ENCODE results near the gene CFAP298. TPM values are rescaled to one million over a fixed set of nuclear protein-coding genes. Genes with fewer than 3 reads are reported as not detected.

Gene CFAP298, protein sequence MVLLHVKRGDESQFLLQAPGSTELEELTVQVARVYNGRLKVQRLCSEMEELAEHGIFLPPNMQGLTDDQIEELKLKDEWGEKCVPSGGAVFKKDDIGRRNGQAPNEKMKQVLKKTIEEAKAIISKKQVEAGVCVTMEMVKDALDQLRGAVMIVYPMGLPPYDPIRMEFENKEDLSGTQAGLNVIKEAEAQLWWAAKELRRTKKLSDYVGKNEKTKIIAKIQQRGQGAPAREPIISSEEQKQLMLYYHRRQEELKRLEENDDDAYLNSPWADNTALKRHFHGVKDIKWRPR
- total RNA-seq (2022; extraction: Qiagen RNA extraction; ENCODE audit: low read depth), result 26.5 to 33.4 TPM (median 30.9 TPM) in 5 replicates

DNA sequence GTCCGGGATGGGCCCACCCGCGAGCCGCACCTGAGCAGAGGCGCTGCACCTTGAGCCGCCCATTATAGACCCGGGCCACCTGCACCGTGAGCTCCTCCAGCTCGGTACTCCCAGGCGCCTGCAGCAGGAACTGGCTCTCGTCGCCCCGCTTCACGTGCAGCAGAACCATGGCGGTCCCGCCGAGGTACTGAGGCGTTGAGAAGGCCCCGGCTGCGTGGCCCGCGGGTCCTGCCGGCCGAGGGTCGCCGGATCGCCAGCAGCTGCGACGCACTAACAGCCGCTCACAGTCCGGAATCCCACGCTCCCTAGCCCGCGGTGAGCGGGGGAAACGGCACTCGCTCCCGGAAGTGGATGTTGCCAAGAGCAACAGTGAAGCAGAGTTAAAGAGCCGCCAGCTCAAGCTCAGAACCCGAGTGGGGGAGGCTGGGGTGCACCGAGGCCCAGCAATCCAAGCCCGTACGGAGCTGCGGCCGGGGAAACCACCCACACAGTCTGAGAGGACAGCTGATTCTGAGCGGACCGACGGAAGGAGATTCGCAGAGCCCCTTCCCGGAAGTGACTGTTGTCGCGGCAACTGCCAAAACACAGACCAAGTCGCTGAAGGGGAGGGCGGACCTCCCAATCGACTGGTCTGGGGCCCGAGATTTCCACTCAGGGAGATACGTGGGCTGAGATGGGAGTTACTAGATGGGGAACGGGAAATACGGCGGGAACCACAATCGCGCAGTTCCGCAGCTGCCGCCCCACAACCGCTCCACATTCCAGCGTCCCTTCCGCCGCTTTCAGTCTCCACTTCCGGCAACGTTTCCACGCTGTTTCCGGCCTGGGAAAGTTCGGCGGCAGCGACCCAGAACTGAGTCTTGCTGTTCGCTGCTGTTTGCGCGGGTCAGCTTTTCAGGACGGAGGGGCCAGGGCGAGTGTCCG lies at the start of gene CFAP298:
Gene CFAP298, minus strand, starts transcription at position 303 of the 924 bp plus-strand sequence. Its CDS starts 134 bp downstream, at position 169.

DNA sequence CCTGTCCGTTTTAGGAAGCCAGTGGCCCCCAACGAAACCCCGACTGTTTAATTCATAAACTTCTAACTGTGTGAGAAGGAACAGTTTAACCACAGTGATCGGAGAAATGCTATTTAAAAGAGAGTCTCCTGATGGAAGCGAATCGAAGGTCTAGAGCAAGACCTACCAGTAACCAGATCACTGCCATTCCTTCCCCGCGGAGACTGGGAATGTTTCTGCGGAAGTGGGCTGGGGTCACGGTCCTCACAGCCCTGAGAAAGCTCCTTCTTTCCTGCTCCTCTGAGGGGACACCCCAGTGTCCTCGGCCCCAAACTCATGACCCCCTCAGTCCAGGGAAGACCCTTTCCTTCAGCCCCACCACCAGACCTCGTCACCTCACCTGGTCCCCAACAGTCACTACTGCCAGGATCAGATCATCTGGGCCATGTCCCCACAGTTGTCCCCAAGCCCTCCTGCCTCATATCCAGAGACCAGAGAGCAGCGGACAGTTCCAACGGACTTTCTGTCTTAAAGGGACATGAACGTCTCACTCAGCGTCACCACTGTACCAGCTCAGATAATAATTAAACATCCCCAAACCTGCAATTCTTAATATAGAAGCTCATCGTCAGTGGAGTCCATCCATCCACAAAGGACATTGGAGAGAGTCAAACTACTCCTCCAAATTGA lies 27.0 kb downstream of the CFAP298 start, which contains the start of gene TCP10L:
Gene TCP10L, minus strand, starts transcription at position 482 of the 669 bp plus-strand sequence. CDS start 1,219 bp downstream, outside the sequence.

Other genes starting within 250 kb of the CFAP298 start
- 8.2 to 14.5 TPM (median 12.1 TPM) in 5 replicates for gene URB1, start 219.4 kb downstream of the CFAP298 start, total RNA-seq (2022; extraction: Qiagen RNA extraction; ENCODE audit: low read depth)
- gene EVA1C, start 199.7 kb downstream of the CFAP298 start, total RNA-seq (2022; extraction: Qiagen RNA extraction; ENCODE audit: low read depth), result 44.3 to 60.3 TPM (median 49.2 TPM) in 5 replicates
- 0.42 to 1.8 TPM (median 0.75 TPM) in 4 of 5 replicates, not detected in the other for gene TCP10L, start 26.9 kb downstream of the CFAP298 start, total RNA-seq (2022; extraction: Qiagen RNA extraction; ENCODE audit: low read depth)
- gene SYNJ1, start 115.6 kb upstream of the CFAP298 start, total RNA-seq (2022; extraction: Qiagen RNA extraction; ENCODE audit: low read depth), result 2.1 to 4.2 TPM (median 2.8 TPM) in 5 replicates
- 10.6 to 15.8 TPM (median 14.1 TPM) in 5 replicates for gene PAXBP1, start 159.4 kb upstream of the CFAP298 start, total RNA-seq (2022; extraction: Qiagen RNA extraction; ENCODE audit: low read depth)